Activated naive CD4-positive, alpha-beta T cell treated with anti-CD3 and anti-CD28 coated beads, Interleukin-2, amount 50 U/mL, for 16 hours (primary cell): ENCODE data around the gene LSR.

Experiments used
- DNase-seq: peaks from one replicate; pipeline ENCODE4 v3.0.0-alpha.2; 2020

LSR gene

GRCh38 chr19:35248310-35249145, at the start of gene LSR:
LSR (plus strand) TSS chr19:35249002; CDS start chr19:35249023, 21 bp downstream.
- DNase-seq, result peak; percentile 77

- no peak for DNase-seq
Observed at GRCh38 chr19:35199481-35199880, 49.3 kb upstream of the LSR start.

GRCh38 chr19:35202722-35203688, 45.8 kb upstream of the LSR start:
- DNase-seq, result no peak

GRCh38 chr19:35204799-35205732, 43.7 kb upstream of the LSR start:
- DNase-seq, result no peak

GRCh38 chr19:35205733-35206323, 43.0 kb upstream of the LSR start:
- no peak for DNase-seq

- DNase-seq, result peak; percentile 26
Observed at GRCh38 chr19:35206379-35206778, 42.4 kb upstream of the LSR start.

- no peak for DNase-seq
Observed at GRCh38 chr19:35206855-35207254, 41.9 kb upstream of the LSR start.

- no peak for DNase-seq
Observed at GRCh38 chr19:35207391-35207871, 41.4 kb upstream of the LSR start.

GRCh38 chr19:35208121-35208520, 40.7 kb upstream of the LSR start:
- no peak for DNase-seq

- DNase-seq, result no peak
Observed at GRCh38 chr19:35209646-35210045, 39.2 kb upstream of the LSR start.

GRCh38 chr19:35211545-35212230, 37.1 kb upstream of the LSR start:
- peak; percentile 32 for DNase-seq

- DNase-seq, result no peak
Observed at GRCh38 chr19:35212241-35212640, 36.6 kb upstream of the LSR start.

- DNase-seq, result peak; percentile 71
Observed at GRCh38 chr19:35213663-35214632, 34.9 kb upstream of the LSR start.

GRCh38 chr19:35214766-35215422, 33.9 kb upstream of the LSR start:
- no peak for DNase-seq

- no peak for DNase-seq
Observed at GRCh38 chr19:35216016-35216832, 32.6 kb upstream of the LSR start.

GRCh38 chr19:35216833-35217648, 31.8 kb upstream of the LSR start:
- peak; percentile 40 for DNase-seq

- DNase-seq, result no peak
Observed at GRCh38 chr19:35217649-35217990, 31.2 kb upstream of the LSR start.

- DNase-seq, result no peak
Observed at GRCh38 chr19:35219008-35219407, 29.8 kb upstream of the LSR start.
